ENCODE data around the gene CDH12. TPM values are rescaled to one million over a fixed set of nuclear protein-coding genes. Genes with fewer than 3 reads are reported as not detected.

Gene CDH12
- total RNA-seq, 1 experiment from 2014 or later, result 2.3 TPM

- no peak overlapping the region for H3K4me3 Mint-ChIP-seq (ENCODE audit: low read depth, unreplicated experiment)
- CTCF ChIA-PET, result no interaction called here
- H3K27ac Mint-ChIP-seq (ENCODE audit: unreplicated experiment), result no peak overlapping the region
- no peaks in the 10 kb centered on the region for H3K4me1 Mint-ChIP-seq (ENCODE audit: low read depth, unreplicated experiment)
- intact Hi-C loops (cut with micrococcal nuclease; ENCODE audit: unreplicated experiment), result no loop called here
- TF ChIP-seq, protein P1, sequence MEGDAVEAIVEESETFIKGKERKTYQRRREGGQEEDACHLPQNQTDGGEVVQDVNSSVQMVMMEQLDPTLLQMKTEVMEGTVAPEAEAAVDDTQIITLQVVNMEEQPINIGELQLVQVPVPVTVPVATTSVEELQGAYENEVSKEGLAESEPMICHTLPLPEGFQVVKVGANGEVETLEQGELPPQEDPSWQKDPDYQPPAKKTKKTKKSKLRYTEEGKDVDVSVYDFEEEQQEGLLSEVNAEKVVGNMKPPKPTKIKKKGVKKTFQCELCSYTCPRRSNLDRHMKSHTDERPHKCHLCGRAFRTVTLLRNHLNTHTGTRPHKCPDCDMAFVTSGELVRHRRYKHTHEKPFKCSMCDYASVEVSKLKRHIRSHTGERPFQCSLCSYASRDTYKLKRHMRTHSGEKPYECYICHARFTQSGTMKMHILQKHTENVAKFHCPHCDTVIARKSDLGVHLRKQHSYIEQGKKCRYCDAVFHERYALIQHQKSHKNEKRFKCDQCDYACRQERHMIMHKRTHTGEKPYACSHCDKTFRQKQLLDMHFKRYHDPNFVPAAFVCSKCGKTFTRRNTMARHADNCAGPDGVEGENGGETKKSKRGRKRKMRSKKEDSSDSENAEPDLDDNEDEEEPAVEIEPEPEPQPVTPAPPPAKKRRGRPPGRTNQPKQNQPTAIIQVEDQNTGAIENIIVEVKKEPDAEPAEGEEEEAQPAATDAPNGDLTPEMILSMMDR (IDR thresholded peaks at IDR 0.05; ENCODE audit: unreplicated experiment), result no peak
- no peak for DNase-seq
- BruUV-seq (replicated peaks), result no TSS peak
- H3K36me3 Mint-ChIP-seq (ENCODE audit: insufficient read depth, unreplicated experiment), result no peaks in the 10 kb centered on the region
- H3K9me3 Mint-ChIP-seq (ENCODE audit: low read depth, unreplicated experiment), result peaks cover 2% of the 10 kb centered on the region
- H3K27me3 Mint-ChIP-seq (ENCODE audit: unreplicated experiment), result no peaks in the 10 kb centered on the region
These were observed 973.0 kb downstream of the CDH12 start for GRCh38 chr5:21880164-21880563.

- no peaks in the 10 kb centered on the region for H3K4me1 Mint-ChIP-seq (ENCODE audit: low read depth, unreplicated experiment)
- TF ChIP-seq, protein P1 (IDR thresholded peaks at IDR 0.05; ENCODE audit: unreplicated experiment), result no peak
- no peaks in the 10 kb centered on the region for H3K36me3 Mint-ChIP-seq (ENCODE audit: insufficient read depth, unreplicated experiment)
- no peak overlapping the region for H3K27ac Mint-ChIP-seq (ENCODE audit: unreplicated experiment)
- H3K4me3 Mint-ChIP-seq (ENCODE audit: low read depth, unreplicated experiment), result no peak overlapping the region
- no peaks in the 10 kb centered on the region for H3K27me3 Mint-ChIP-seq (ENCODE audit: unreplicated experiment)
- no peak for DNase-seq
- peaks cover 10% of the 10 kb centered on the region for H3K9me3 Mint-ChIP-seq (ENCODE audit: low read depth, unreplicated experiment)
- CTCF ChIA-PET, result no interaction called here
- BruUV-seq (replicated peaks), result no TSS peak
- intact Hi-C loops (cut with micrococcal nuclease; ENCODE audit: unreplicated experiment), result no loop called here
These were observed 990.2 kb downstream of the CDH12 start for GRCh38 chr5:21862986-21863385.

- CTCF ChIA-PET, result no interaction called here
- H3K27me3 Mint-ChIP-seq (ENCODE audit: unreplicated experiment), result no peaks in the 10 kb centered on the region
- TF ChIP-seq, protein P1 (IDR thresholded peaks at IDR 0.05; ENCODE audit: unreplicated experiment), result no peak
- DNase-seq, result no peak
- H3K9me3 Mint-ChIP-seq (ENCODE audit: low read depth, unreplicated experiment), result peaks cover 4% of the 10 kb centered on the region
- no peak overlapping the region for H3K27ac Mint-ChIP-seq (ENCODE audit: unreplicated experiment)
- no peak overlapping the region for H3K4me3 Mint-ChIP-seq (ENCODE audit: low read depth, unreplicated experiment)
- no peaks in the 10 kb centered on the region for H3K4me1 Mint-ChIP-seq (ENCODE audit: low read depth, unreplicated experiment)
- no peaks in the 10 kb centered on the region for H3K36me3 Mint-ChIP-seq (ENCODE audit: insufficient read depth, unreplicated experiment)
- intact Hi-C loops (cut with micrococcal nuclease; ENCODE audit: unreplicated experiment), result no loop called here
- no TSS peak for BruUV-seq (replicated peaks)
These were observed 994.7 kb downstream of the CDH12 start for GRCh38 chr5:21858441-21858840.

DNA sequence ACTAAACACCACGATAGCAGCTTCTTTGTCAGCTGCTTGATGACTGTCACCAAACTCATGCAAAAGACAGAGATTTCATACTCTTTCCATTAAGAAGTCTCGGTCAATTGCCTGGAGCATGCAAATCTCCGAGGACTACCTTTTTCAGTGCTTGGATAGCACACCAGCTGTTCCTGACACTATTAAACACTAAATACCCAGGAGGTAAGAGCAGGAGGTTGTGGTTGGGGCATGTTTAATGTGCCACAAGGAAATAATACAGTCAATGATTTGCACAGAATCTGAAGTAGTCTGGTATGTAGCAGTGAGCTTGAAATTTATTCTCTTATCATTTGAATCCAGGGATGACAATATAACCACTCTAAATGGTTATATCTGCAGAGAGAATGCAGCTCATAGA is 996.2 kb downstream of the CDH12 start:
- Mint-ChIP-seq H3K9me3 (ENCODE audit: low read depth, unreplicated experiment) (peaks cover 4% of the 10 kb centered on the region), H3K36me3 (ENCODE audit: insufficient read depth, unreplicated experiment) (no peaks in the 10 kb centered on the region), H3K27me3 (ENCODE audit: unreplicated experiment) (no peaks in the 10 kb centered on the region), H3K27ac (ENCODE audit: unreplicated experiment) (no peak overlapping the region), H3K4me3 (ENCODE audit: low read depth, unreplicated experiment) (no peak overlapping the region), H3K4me1 (ENCODE audit: low read depth, unreplicated experiment) (no peaks in the 10 kb centered on the region)
- TF ChIP-seq, protein P1 (IDR thresholded peaks at IDR 0.05; ENCODE audit: unreplicated experiment), result no peak
- no TSS peak for BruUV-seq (replicated peaks)
- no peak for DNase-seq
- CTCF ChIA-PET, result interaction anchor here (1.0 kb wide), 1 partner anchor 19 kb away, joined by 5 read pairs; no protein-coding TSS in a partner anchor
- intact Hi-C loops (cut with micrococcal nuclease; ENCODE audit: unreplicated experiment), result no loop called here
